ENCODE measurements around the gene PLEKHH3. TPM values are rescaled to one million over a fixed set of nuclear protein-coding genes. Genes with fewer than 3 reads are reported as not detected.

Gene PLEKHH3
- polyA plus RNA-seq, 1 donor (not counting 4 experiments of a cell fraction or from before 2014, with no cell fraction given): 4.9 TPM

DNA sequence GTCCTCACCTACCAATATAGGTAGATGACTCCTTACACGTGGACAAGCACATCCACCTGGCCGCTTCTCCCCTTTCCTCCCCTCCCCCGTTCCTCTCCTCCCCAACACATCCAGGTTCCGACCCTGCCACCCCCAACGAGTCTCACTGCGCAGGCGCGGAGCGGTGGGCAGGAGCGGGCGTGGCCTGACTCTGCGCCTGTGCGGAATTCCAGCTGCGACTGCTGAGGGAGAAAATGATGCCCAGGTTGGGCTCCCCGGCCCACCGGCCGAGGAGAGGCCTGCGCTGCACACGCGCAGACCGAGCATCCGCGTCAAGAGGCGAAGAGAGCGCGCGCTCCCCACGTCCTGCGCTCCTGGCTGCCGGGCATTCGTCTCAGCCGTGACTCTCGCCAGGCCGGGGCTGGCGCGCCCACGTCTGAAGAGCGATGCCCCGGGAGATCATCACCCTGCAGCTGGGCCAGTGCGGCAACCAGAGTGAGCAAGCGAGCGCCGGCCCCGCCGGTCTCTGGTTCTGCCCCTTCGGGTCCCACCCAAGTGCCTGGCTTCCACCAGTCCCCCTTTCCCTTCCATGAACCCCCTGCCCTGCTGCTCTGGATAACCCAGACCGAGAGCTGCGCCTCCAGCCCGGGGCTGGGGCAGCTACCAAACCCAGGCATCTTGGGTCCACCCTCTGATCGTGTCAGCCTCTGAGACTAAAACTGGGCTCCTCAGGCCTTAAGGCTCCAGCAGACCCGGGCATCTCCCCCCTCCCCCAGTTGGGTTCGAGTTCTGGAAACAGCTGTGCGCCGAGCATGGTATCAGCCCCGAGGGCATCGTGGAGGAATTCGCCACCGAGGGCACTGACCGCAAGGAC is 17.5 kb downstream of the PLEKHH3 start, which contains the start of gene TUBG2:
Gene TUBG2, plus strand, starts transcription at position 206 of the 853 bp plus-strand sequence. Its CDS starts 220 bp downstream, at position 426.
- DNase-seq (ENCODE audit: low read depth, low spot score) (peak; percentile 82), FAIRE-seq (no peak)
- peaks cover 2 to 11% of the 10 kb centered on the region in 2 experiments for H3K36me3 ChIP-seq (ENCODE audit: control insufficient read depth in 2 of 2, extremely low read depth in 1 of 2, insufficient read depth in 2 of 2, low read length in 2 of 2)
- peak within 1 kb of the TSS; percentile 71 to 81 (median 72) for H3K4me3 ChIP-seq (ENCODE audit: control insufficient read depth in 2 of 3, extremely low read depth in 1 of 3, insufficient read depth in 2 of 3, low read depth in 1 of 3, low read length in 3 of 3)
- peaks cover 5% of the 10 kb centered on the region for H3K9me1 ChIP-seq (ENCODE audit: control insufficient read depth, extremely low read depth, insufficient read depth, low read length)
- no peaks in the 10 kb centered on the region for H4K20me1 ChIP-seq (ENCODE audit: control insufficient read depth, extremely low read depth, insufficient read depth, low read length)
- TF ChIP-seq CTCF (optimal IDR thresholded peaks at IDR 0.05 in 1 of 3, IDR thresholded peaks at IDR 0.05 in 1 of 3, conservative IDR thresholded peaks at IDR 0.05 in 1 of 3; ENCODE audit: extremely low read depth in 1 of 3, insufficient read depth in 2 of 3, low read length in 3 of 3): no peak
- no peak for TF ChIP-seq EZH2 (IDR thresholded peaks at IDR 0.05; ENCODE audit: low read length)
- H3K4me2 ChIP-seq (ENCODE audit: control insufficient read depth, extremely low read depth, insufficient read depth, low read depth, low read length): peak within 1 kb of the TSS; percentile 85
- H3K79me2 ChIP-seq (ENCODE audit: control insufficient read depth, insufficient read depth, low read length): no peaks in the 10 kb centered on the region
- peak within 1 kb of the TSS; percentile 76 for H3K9ac ChIP-seq (ENCODE audit: control insufficient read depth, extremely low read depth, insufficient read depth, low read length)
- dilution Hi-C loops (cut with MboI; ENCODE audit: extremely low pct_ligation_motif_present, low sequenced_read_pairs): no loop called here
- H2AFZ ChIP-seq (ENCODE audit: control insufficient read depth, low read length): peak within 1 kb of the TSS; percentile 95
- no peaks in the 10 kb centered on the region for H3K27me3 ChIP-seq (ENCODE audit: control insufficient read depth, extremely low read depth, insufficient read depth, low read length)
- peak within 1 kb of the TSS; percentile 58 for H3K27ac ChIP-seq (ENCODE audit: control insufficient read depth, insufficient read depth, low read length)
- H3K9me3 ChIP-seq (ENCODE audit: control insufficient read depth, low read depth, low read length): no peaks in the 10 kb centered on the region
- H3K4me1 ChIP-seq (ENCODE audit: control insufficient read depth, extremely low read depth, insufficient read depth, low read length): peaks cover 22% of the 10 kb centered on the region

- peaks cover 0 to 11% of the 10 kb centered on the region in 2 experiments for H3K36me3 ChIP-seq (ENCODE audit: control insufficient read depth in 2 of 2, extremely low read depth in 1 of 2, insufficient read depth in 2 of 2, low read length in 2 of 2)
- FAIRE-seq: no peak
Measured at GRCh38 chr17:42657824-42658588, 18.8 kb downstream of the PLEKHH3 start.

More at GRCh38 chr17:42657824-42658588, 18.8 kb downstream of the PLEKHH3 start:
- Histone ChIP-seq H3K9me1 (ENCODE audit: control insufficient read depth, extremely low read depth, insufficient read depth, low read length) (peaks cover 5% of the 10 kb centered on the region), H3K4me1 (ENCODE audit: control insufficient read depth, extremely low read depth, insufficient read depth, low read length) (peaks cover 33% of the 10 kb centered on the region), H4K20me1 (ENCODE audit: control insufficient read depth, extremely low read depth, insufficient read depth, low read length) (no peaks in the 10 kb centered on the region), H3K4me2 (ENCODE audit: control insufficient read depth, extremely low read depth, insufficient read depth, low read depth, low read length) (no peak overlapping the region), H3K9me3 (ENCODE audit: control insufficient read depth, low read depth, low read length) (no peaks in the 10 kb centered on the region), H3K9ac (ENCODE audit: control insufficient read depth, extremely low read depth, insufficient read depth, low read length) (no peak overlapping the region), H3K79me2 (ENCODE audit: control insufficient read depth, insufficient read depth, low read length) (no peaks in the 10 kb centered on the region), H3K27me3 (ENCODE audit: control insufficient read depth, extremely low read depth, insufficient read depth, low read length) (no peaks in the 10 kb centered on the region), H2AFZ (ENCODE audit: control insufficient read depth, low read length) (no peak overlapping the region), H3K27ac (ENCODE audit: control insufficient read depth, insufficient read depth, low read length) (no peak overlapping the region), H3K4me3 (ENCODE audit: control insufficient read depth in 2 of 3, extremely low read depth in 1 of 3, insufficient read depth in 2 of 3, low read depth in 1 of 3, low read length in 3 of 3) (no peak overlapping the region)
- TF ChIP-seq EZH2 (IDR thresholded peaks at IDR 0.05; ENCODE audit: low read length) (no peak), CTCF (optimal IDR thresholded peaks at IDR 0.05 in 1 of 3, IDR thresholded peaks at IDR 0.05 in 1 of 3, conservative IDR thresholded peaks at IDR 0.05 in 1 of 3; ENCODE audit: extremely low read depth in 1 of 3, insufficient read depth in 2 of 3, low read length in 3 of 3) (no peak)
- dilution Hi-C loops (cut with MboI; ENCODE audit: extremely low pct_ligation_motif_present, low sequenced_read_pairs): no loop called here
- no peak for DNase-seq (ENCODE audit: low read depth, low spot score)
